ENCODE measurements around the gene STPG4. TPM values are rescaled to one million over a fixed set of nuclear protein-coding genes. Genes with fewer than 3 reads are reported as not detected.
"Not testable (repeated sequence)": the region's sequence is repeated elsewhere in the genome, so short reads cannot be mapped to it uniquely, and the experiment has no call there.

Gene STPG4
- polyA plus RNA-seq, 3 donors, result 0.20 to 0.24 TPM; not detected in 1

- Histone ChIP-seq H3K27ac (ENCODE audit: low read depth in 1 of 2, low read length in 2 of 2) (peak overlapping the region in 1 of 2 donors; percentile 100), H3K4me3 (replicated peaks in 1 of 3; ENCODE audit: low read depth in 2 of 3, low read length in 3 of 3) (peak overlapping the region in 2 of 3 experiments; percentile 7 to 95), H3K36me3 (replicated peaks in 1 of 2; ENCODE audit: control insufficient read depth in 1 of 2, insufficient read depth in 2 of 2, low read length in 2 of 2) (peaks cover 35 to 38% of the 10 kb centered on the region in 2 donors), H3K9ac (ENCODE audit: insufficient read depth, low read length, poor library complexity, severe bottlenecking) (no peak overlapping the region), H4K20me1 (ENCODE audit: insufficient read depth, low read length) (peaks cover 85% of the 10 kb centered on the region), H2AFZ (ENCODE audit: insufficient read depth, low read depth, low read length, poor library complexity, severe bottlenecking) (no peak overlapping the region), H3K4me1 (ENCODE audit: control insufficient read depth in 1 of 2, insufficient read depth in 2 of 2, low read length in 2 of 2) (peaks cover 40 to 53% of the 10 kb centered on the region in 2 donors), H3K4me2 (replicated peaks; ENCODE audit: extremely low read depth, low read length, poor library complexity, severe bottlenecking) (peak overlapping the region; percentile 91), H3K27me3 (ENCODE audit: control insufficient read depth in 2 of 2, insufficient read depth in 2 of 2, low read length in 2 of 2) (no peaks in the 10 kb centered on the region), H3K9me3 (replicated peaks in 1 of 2; ENCODE audit: control insufficient read depth in 1 of 2, insufficient read depth in 1 of 2, low read length in 2 of 2) (no peaks in the 10 kb centered on the region), H3K79me2 (ENCODE audit: insufficient read depth, low read length) (peaks cover 93% of the 10 kb centered on the region)
- DNase-seq, result peak in 1 of 3 donors; percentile 25
- peaks cover 54% of the 10 kb centered on the region for H3K4me1 Mint-ChIP-seq
- H3K36me3 Mint-ChIP-seq, result peaks cover 31 to 43% of the 10 kb centered on the region in 2 donors
- TF ChIP-seq CTCF (IDR thresholded peaks at IDR 0.05), result no peak
- H3K4me3 Mint-ChIP-seq, result peak overlapping the region in 1 of 2 donors; percentile 94
- WGBS (ENCODE audit: insufficient coverage), result 70% methylated on average over 2 of the region's 9 CpGs
- peaks cover 0 to 5% (median 2%) of the 10 kb centered on the region in 7 donors for H3K9me3 Mint-ChIP-seq
- H3K27me3 Mint-ChIP-seq (ENCODE audit: low read depth in 3 of 3), result peaks cover 0 to 4% (median 2%) of the 10 kb centered on the region in 3 donors
- peak overlapping the region in 5 of 7 donors; percentile 31 to 70 (median 58) for H3K27ac Mint-ChIP-seq
- intact Hi-C loops (cut with micrococcal nuclease), result no loop called here
Observed at GRCh38 chr2:47172156-47172921, 17.2 kb upstream of the STPG4 start.

- Histone ChIP-seq H3K9me3 (replicated peaks in 1 of 2; ENCODE audit: control insufficient read depth in 1 of 2, insufficient read depth in 1 of 2, low read length in 2 of 2) (no peaks in the 10 kb centered on the region), H4K20me1 (ENCODE audit: insufficient read depth, low read length) (peaks cover 99% of the 10 kb centered on the region), H3K4me2 (replicated peaks; ENCODE audit: extremely low read depth, low read length, poor library complexity, severe bottlenecking) (no peak overlapping the region), H3K79me2 (ENCODE audit: insufficient read depth, low read length) (peaks cover 100% of the 10 kb centered on the region), H3K9ac (ENCODE audit: insufficient read depth, low read length, poor library complexity, severe bottlenecking) (no peak overlapping the region), H2AFZ (ENCODE audit: insufficient read depth, low read depth, low read length, poor library complexity, severe bottlenecking) (no peak overlapping the region), H3K4me1 (ENCODE audit: control insufficient read depth in 1 of 2, insufficient read depth in 2 of 2, low read length in 2 of 2) (peaks cover 36 to 46% of the 10 kb centered on the region in 2 donors), H3K27ac (ENCODE audit: low read depth in 1 of 2, low read length in 2 of 2) (peak overlapping the region in 1 of 2 donors; percentile 44), H3K27me3 (ENCODE audit: control insufficient read depth in 2 of 2, insufficient read depth in 2 of 2, low read length in 2 of 2) (no peaks in the 10 kb centered on the region), H3K4me3 (replicated peaks in 1 of 3; ENCODE audit: low read depth in 2 of 3, low read length in 3 of 3) (no peak overlapping the region), H3K36me3 (replicated peaks in 1 of 2; ENCODE audit: control insufficient read depth in 1 of 2, insufficient read depth in 2 of 2, low read length in 2 of 2) (peaks cover 50 to 61% of the 10 kb centered on the region in 2 donors)
- H3K36me3 Mint-ChIP-seq, result peaks cover 47 to 58% of the 10 kb centered on the region in 2 donors
- H3K9me3 Mint-ChIP-seq, result no peaks in the 10 kb centered on the region
- no peaks in the 10 kb centered on the region for H3K27me3 Mint-ChIP-seq (ENCODE audit: low read depth in 3 of 3)
- no peak for DNase-seq
- no peak for TF ChIP-seq CTCF (IDR thresholded peaks at IDR 0.05)
- intact Hi-C loops (cut with micrococcal nuclease), result no loop called here
- H3K27ac Mint-ChIP-seq, result peak overlapping the region in 4 of 7 donors; percentile 13 to 67 (median 39)
- H3K4me1 Mint-ChIP-seq, result peaks cover 53% of the 10 kb centered on the region
- H3K4me3 Mint-ChIP-seq, result no peak overlapping the region
- no CpG with 5 or more reads among the region's 2 CpGs for WGBS (ENCODE audit: insufficient coverage)
Observed at GRCh38 chr2:47169784-47170183, 14.7 kb upstream of the STPG4 start.

DNA sequence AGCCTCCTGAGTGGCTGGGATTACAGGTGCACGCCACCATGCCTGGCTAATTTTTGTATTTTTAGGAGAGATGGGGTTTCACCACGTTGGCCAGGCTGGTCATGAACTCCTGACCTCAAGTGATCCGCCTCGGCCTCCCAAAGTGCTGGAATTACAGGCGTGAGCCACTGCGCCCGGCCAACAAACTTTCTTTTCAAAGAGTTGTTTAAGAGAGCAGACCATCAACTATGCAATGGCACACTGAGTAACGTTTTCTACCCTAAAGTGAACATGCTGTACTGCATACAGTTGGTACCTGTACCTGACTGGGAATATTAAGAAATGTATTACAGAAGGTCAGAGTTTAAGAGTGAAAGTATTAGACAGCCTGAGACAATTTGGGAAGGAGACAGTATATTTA, 13.8 kb upstream of the STPG4 start:
- Mint-ChIP-seq H3K36me3 (peaks cover 52 to 67% of the 10 kb centered on the region in 2 donors), H3K4me1 (peaks cover 46% of the 10 kb centered on the region), H3K27ac (peak overlapping the region in 3 of 7 donors; percentile 40 to 65 (median 54))
- intact Hi-C loops (cut with micrococcal nuclease); DNase-seq; H3K9ac ChIP-seq (ENCODE audit: insufficient read depth, low read length, poor library complexity, severe bottlenecking); H2AFZ ChIP-seq (ENCODE audit: insufficient read depth, low read depth, low read length, poor library complexity, severe bottlenecking); H3K9me3 Mint-ChIP-seq; H3K27me3 ChIP-seq (ENCODE audit: control insufficient read depth in 2 of 2, insufficient read depth in 2 of 2, low read length in 2 of 2); H3K9me3 ChIP-seq (replicated peaks in 1 of 2; ENCODE audit: control insufficient read depth in 1 of 2, insufficient read depth in 1 of 2, low read length in 2 of 2); H3K27me3 Mint-ChIP-seq (ENCODE audit: low read depth in 3 of 3); H3K4me2 ChIP-seq (replicated peaks; ENCODE audit: extremely low read depth, low read length, poor library complexity, severe bottlenecking); H3K4me3 ChIP-seq (replicated peaks in 1 of 3; ENCODE audit: low read depth in 2 of 3, low read length in 3 of 3); H3K4me3 Mint-ChIP-seq: not testable (repeated sequence)
- 74% methylated on average over 3 of the region's 8 CpGs for WGBS (ENCODE audit: insufficient coverage)
- H3K79me2 ChIP-seq (ENCODE audit: insufficient read depth, low read length), result peaks cover 100% of the 10 kb centered on the region
- H3K4me1 ChIP-seq (ENCODE audit: control insufficient read depth in 1 of 2, insufficient read depth in 2 of 2, low read length in 2 of 2), result peaks cover 30 to 37% of the 10 kb centered on the region in 2 donors
- peak overlapping the region in 1 of 2 donors; percentile 44 for H3K27ac ChIP-seq (ENCODE audit: low read depth in 1 of 2, low read length in 2 of 2)
- H4K20me1 ChIP-seq (ENCODE audit: insufficient read depth, low read length), result peaks cover 99% of the 10 kb centered on the region
- H3K36me3 ChIP-seq (replicated peaks in 1 of 2; ENCODE audit: control insufficient read depth in 1 of 2, insufficient read depth in 2 of 2, low read length in 2 of 2), result peaks cover 57 to 68% of the 10 kb centered on the region in 2 donors

All from CD14-positive monocyte (primary cell).